Stomach (tissue), 9 donors: ENCODE results near the gene PUS1. TPM values are rescaled to one million over a fixed set of nuclear protein-coding genes. Genes with fewer than 3 reads are reported as not detected.

Experiments
- DNase-seq, 2 donors: peaks; one replicate each; pipeline versions ENCODE4 v3.0.0 to v3.0.0-alpha.2; 2013 to 2019
- H3K27ac ChIP-seq, 5 donors: fragments of 200-600 bp in 4 of 5; sonication (generic) in 4 of 5; one replicate each; pipeline ENCODE4 v1.5.1; 2013 to 2019; ENCODE audit warnings: mild to moderate bottlenecking in 1 of 5, moderate library complexity in 1 of 5
- H3K27me3 ChIP-seq, 3 donors: fragments of 200-600 bp; sonication (generic); one replicate each; pipeline ENCODE4 v1.5.1; 2017 to 2019; ENCODE audit warnings: mixed run types in 1 of 3
- H3K36me3 ChIP-seq, 4 donors: fragments of 200-600 bp; sonication (generic); 1 replicate in 3 of 4; 2 replicates in 1 of 4; pipeline ENCODE4 v1.5.1; 2016 to 2019
- H3K4me1 ChIP-seq, 4 donors: fragments of 200-600 bp; sonication (generic); one replicate each; pipeline ENCODE4 v1.5.1; 2016 to 2019
- H3K4me3 ChIP-seq, 4 donors: fragments of 200-600 bp; sonication (generic) in 3 of 4; one replicate each; pipeline ENCODE4 v1.5.1; 2016 to 2019; ENCODE audit warnings: mild to moderate bottlenecking in 1 of 4
- H3K9me3 ChIP-seq, 4 donors: fragments of 200-600 bp; sonication (generic); one replicate each; pipeline ENCODE4 v1.5.1; 2016 to 2019
- CTCF ChIP-seq, 7 experiments: fragments of 450-650 bp in 4 of 7; fragments of 200-600 bp in 3 of 7; sonication (generic) in 3 of 7; IDR thresholded peaks; one replicate each; pipeline ENCODE4 v1.5.1; 2016 to 2019; ENCODE audit warnings: antibody characterized with exemption in 7 of 7, control low read depth in 2 of 7, mild to moderate bottlenecking in 1 of 7
- EP300 ChIP-seq: sonication (generic); formaldehyde crosslinking; IDR thresholded peaks from one replicate; pipeline ENCODE4 v1.6.1; 2017; ENCODE audit warnings: antibody characterized with exemption
- POLR2A ChIP-seq, 4 donors: fragments of 450-650 bp; IDR thresholded peaks; one replicate each; pipeline ENCODE4 v1.6.1; 2016; ENCODE audit warnings: antibody characterized with exemption in 4 of 4, control low read depth in 2 of 4, mild to moderate bottlenecking in 1 of 4, moderate library complexity in 1 of 4
- POLR2AphosphoS5 ChIP-seq, 3 donors: sonication (generic); formaldehyde crosslinking; IDR thresholded peaks; one replicate each; pipeline ENCODE4 v1.6.1; 2016; ENCODE audit warnings: antibody characterized with exemption in 3 of 3
- WGBS, 5 donors: extraction: QIAGEN DNeasy Blood & Tissue Kit in 3 of 5; methylation state at CpG; one replicate each; pipeline versions ENCODE4 v1.1.5 to v1.1.7; 2013 to 2018; 5-methylcytosine and 5-hydroxymethylcytosine counted together
- intact Hi-C: fragments of 100-400 bp; cut with DNase I; formaldehyde crosslinking; loops from one replicate; pipeline ENCODE4 v1.15.1; 2023; ENCODE audit warnings: low total_unique reads
- polyA plus RNA-seq, 3 donors: library from polyadenylated mRNA; stranded (reverse); fragments of 200-250 nt; gene quantifications; one replicate each; pipeline ENCODE4 v1.2.3, GENCODE V29; 2013
- total RNA-seq, 5 donors: library from RNA; depleted of rRNA; stranded (reverse); fragments of >200 nt; gene quantifications; one replicate each; pipeline versions ENCODE4 v1.1.0 to v1.2.3, GENCODE V29; 2014 to 2016
- donor health status: healthy with polysubstance abuse.
- donor health status: Bipolar disorder and iron deficiency.
- donor health status: healthy.

Gene PUS1
- total and polyA plus RNA-seq, 8 donors: 3.1 to 26.3 (median 12.5) TPM

GRCh38 chr12:131987552-131987951 lies 58.5 kb downstream of the PUS1 start:
- WGBS, 5 donors: 92 to 98% (median 96%) methylated on average over 8 of the region's 8 CpGs
- no peak overlapping the region for H3K4me3 ChIP-seq
- intact Hi-C loops: no loop called here
- peaks cover 0 to 3% (median 0%) of the 10 kb centered on the region in 4 donors for H3K4me1 ChIP-seq
- H3K27me3 ChIP-seq: no peaks in the 10 kb centered on the region
- H3K9me3 ChIP-seq: no peaks in the 10 kb centered on the region
- TF ChIP-seq CTCF (IDR thresholded peaks at IDR 0.05): no peak
- TF ChIP-seq POLR2A (IDR thresholded peaks at IDR 0.05): no peak
- no peak for TF ChIP-seq EP300
- no peak for TF ChIP-seq POLR2AphosphoS5 (IDR thresholded peaks at IDR 0.05)
- peaks cover 56 to 100% (median 100%) of the 10 kb centered on the region in 4 donors for H3K36me3 ChIP-seq
- no peak for DNase-seq
- no peak overlapping the region for H3K27ac ChIP-seq

- Histone ChIP-seq H3K9me3 (no peaks in the 10 kb centered on the region), H3K27me3 (no peaks in the 10 kb centered on the region), H3K4me3 (no peak overlapping the region), H3K36me3 (peaks cover 58 to 100% (median 100%) of the 10 kb centered on the region in 4 donors), H3K4me1 (peaks cover 0 to 3% (median 0%) of the 10 kb centered on the region in 4 donors), H3K27ac (no peak overlapping the region)
- TF ChIP-seq CTCF (IDR thresholded peaks at IDR 0.05) (no peak), POLR2A (IDR thresholded peaks at IDR 0.05) (no peak), EP300 (no peak), POLR2AphosphoS5 (IDR thresholded peaks at IDR 0.05) (no peak)
- DNase-seq: no peak
- intact Hi-C loops: no loop called here
- 88 to 96% (median 90%) methylated on average over 8 of the region's 8 CpGs for WGBS, 5 donors
Observed at GRCh38 chr12:131988054-131988796, 59.1 kb downstream of the PUS1 start.

DNA sequence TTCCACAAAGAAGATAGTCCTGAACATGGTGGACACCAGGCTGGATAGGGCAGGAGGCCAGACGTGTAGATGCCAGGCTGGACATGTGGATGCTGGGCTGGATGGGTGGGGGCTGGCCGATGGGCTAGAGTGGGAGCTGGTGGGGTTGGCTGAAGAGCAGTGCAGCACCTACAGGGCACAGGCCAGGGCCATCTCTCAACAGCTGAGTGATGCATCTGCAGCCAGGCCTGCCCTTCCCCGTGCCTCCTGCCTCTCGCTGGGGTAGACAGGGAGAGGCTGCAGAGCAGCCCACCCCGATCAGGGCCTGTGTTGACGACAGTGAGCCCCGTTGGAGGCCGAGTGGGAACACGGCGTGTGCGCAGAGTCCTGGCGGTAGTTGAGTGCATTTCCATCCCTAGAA lies 59.9 kb downstream of the PUS1 start:
- no peak overlapping the region for H3K27ac ChIP-seq
- no peaks in the 10 kb centered on the region for H3K9me3 ChIP-seq
- no peak for DNase-seq
- intact Hi-C loops: no loop called here
- H3K27me3 ChIP-seq: no peaks in the 10 kb centered on the region
- whole genome bisulfite sequencing, 5 donors: 86 to 94% (median 92%) methylated on average over 12 of the region's 12 CpGs
- TF ChIP-seq POLR2AphosphoS5 (IDR thresholded peaks at IDR 0.05) (no peak), POLR2A (IDR thresholded peaks at IDR 0.05) (no peak)
- peaks cover 62 to 100% (median 100%) of the 10 kb centered on the region in 4 donors for H3K36me3 ChIP-seq
- H3K4me3 ChIP-seq: no peak overlapping the region
- peaks cover 0 to 3% (median 0%) of the 10 kb centered on the region in 4 donors for H3K4me1 ChIP-seq

- intact Hi-C loops: no loop called here
Observed at GRCh38 chr12:131990066-131990979, 61.2 kb downstream of the PUS1 start.

More at GRCh38 chr12:131990066-131990979, 61.2 kb downstream of the PUS1 start:
- no peak for TF ChIP-seq EP300
- TF ChIP-seq CTCF (IDR thresholded peaks at IDR 0.05): no peak
- no peak for TF ChIP-seq POLR2AphosphoS5 (IDR thresholded peaks at IDR 0.05)
- TF ChIP-seq POLR2A (IDR thresholded peaks at IDR 0.05): no peak
- Histone ChIP-seq H3K9me3 (no peaks in the 10 kb centered on the region), H3K4me3 (no peak overlapping the region), H3K4me1 (peaks cover 0 to 3% (median 0%) of the 10 kb centered on the region in 4 donors), H3K36me3 (peaks cover 75 to 100% (median 100%) of the 10 kb centered on the region in 4 donors), H3K27ac (no peak overlapping the region), H3K27me3 (no peaks in the 10 kb centered on the region)
- WGBS, 5 donors: 75 to 88% (median 84%) methylated on average over 24 of the region's 24 CpGs
- DNase-seq: no peak
